ENCODE data around the gene PRKD2. TPM values are rescaled to one million over a fixed set of nuclear protein-coding genes. Genes with fewer than 3 reads are reported as not detected.

The PRKD2 gene
- total RNA-seq, 1 experiment from 2014 or later = 100 TPM

- H3K4me3 Mint-ChIP-seq = no peak overlapping the region
- H3K36me3 Mint-ChIP-seq = peaks cover 10% of the 10 kb centered on the region
- 0 out of 2 replicates have a peak, but pooled peaks have one; percentile 14 for TF ChIP-seq ATF1 (CRISPR knock-in tag; IDR thresholded peaks at IDR 0.05)
- TF ChIP-seq JAZF1 (CRISPR knock-in tag; IDR thresholded peaks at IDR 0.05) = no peak
- H3K27ac Mint-ChIP-seq = no peak overlapping the region
- DNase-seq (ENCODE audit: low spot score) (no peak), ATAC-seq (no peak)
- POLR2A ChIA-PET = no interaction called here
- no peaks in the 10 kb centered on the region; the same call in 1 of the 2 replicates for H3K27me3 Mint-ChIP-seq (ENCODE audit: low read depth)
- H3K4me1 Mint-ChIP-seq = peaks cover 9% of the 10 kb centered on the region
- H3K9me3 Mint-ChIP-seq = no peaks in the 10 kb centered on the region
- CTCF ChIA-PET = interaction anchor here (0.9 to 4.4 kb wide), 4 partner anchors 11 to 234 kb away, joined by 3 to 33 read pairs (median 19); no protein-coding TSS in a partner anchor
These were observed 39.6 kb upstream of the PRKD2 start for GRCh38 chr19:46756544-46756888.

- no peak for TF ChIP-seq KAT7 (CRISPR knock-in tag; IDR thresholded peaks at IDR 0.05; ENCODE audit: borderline replicate concordance)
- no peak for TF ChIP-seq ZNF512 (CRISPR knock-in tag; IDR thresholded peaks at IDR 0.05; ENCODE audit: borderline replicate concordance)
- TF ChIP-seq MLX (CRISPR knock-in tag; IDR thresholded peaks at IDR 0.05) = no peak
- no peak for TF ChIP-seq MXD4 (CRISPR knock-in tag; IDR thresholded peaks at IDR 0.05; ENCODE audit: borderline replicate concordance)
- no peak for TF ChIP-seq EMX1 (CRISPR knock-in tag; IDR thresholded peaks at IDR 0.05)
- TF ChIP-seq SOX15 (CRISPR knock-in tag; IDR thresholded peaks at IDR 0.05) = no peak
- no peak for TF ChIP-seq MYBL2 (CRISPR knock-in tag; IDR thresholded peaks at IDR 0.05)
- TF ChIP-seq NR1H2 (CRISPR knock-in tag; IDR thresholded peaks at IDR 0.05) = no peak
- TF ChIP-seq ZSCAN18 (CRISPR knock-in tag; IDR thresholded peaks at IDR 0.05) = no peak
- TF ChIP-seq NR3C1 (CRISPR knock-in tag; conservative IDR thresholded peaks at IDR 0.05; ENCODE audit: low read depth) = no peak
- TF ChIP-seq CTCF (IDR thresholded peaks at IDR 0.05) = no peak
- no peak for TF ChIP-seq NR2C2 (CRISPR knock-in tag; IDR thresholded peaks at IDR 0.05)
- TF ChIP-seq OVOL2 (CRISPR knock-in tag; IDR thresholded peaks at IDR 0.05; ENCODE audit: borderline replicate concordance) = no peak
- no peak for TF ChIP-seq RORB (CRISPR knock-in tag; IDR thresholded peaks at IDR 0.05)
- no peak for TF ChIP-seq ZNF671 (CRISPR knock-in tag; IDR thresholded peaks at IDR 0.05)
- TF ChIP-seq ATF3 (CRISPR knock-in tag; conservative IDR thresholded peaks at IDR 0.05) = no peak
- no peak for TF ChIP-seq PRRX2 (CRISPR knock-in tag; IDR thresholded peaks at IDR 0.05)
- TF ChIP-seq CDX4 (CRISPR knock-in tag; IDR thresholded peaks at IDR 0.05; ENCODE audit: borderline replicate concordance) = no peak
- no peak for TF ChIP-seq PRDM15 (CRISPR knock-in tag; IDR thresholded peaks at IDR 0.05)
- H3K27me3 Mint-ChIP-seq (ENCODE audit: low read depth) = no peaks in the 10 kb centered on the region; the same call in 1 of the 2 replicates
- ATAC-seq (no peak), DNase-seq (ENCODE audit: low spot score) (no peak)
- peaks cover 9% of the 10 kb centered on the region for H3K4me1 Mint-ChIP-seq
- ChIA-PET CTCF (interaction anchor here (0.8 to 4.4 kb wide), 7 partner anchors 11 to 939 kb away, joined by 3 to 33 read pairs (median 7); no protein-coding TSS in a partner anchor), POLR2A (no interaction called here)
- no peak overlapping the region for H3K4me3 Mint-ChIP-seq
- H3K27ac Mint-ChIP-seq = no peak overlapping the region
- H3K9me3 Mint-ChIP-seq = no peaks in the 10 kb centered on the region
- H3K36me3 Mint-ChIP-seq = peaks cover 10% of the 10 kb centered on the region
These were observed 39.1 kb upstream of the PRKD2 start for GRCh38 chr19:46755853-46756543.
